GM06990 (cell line): ENCODE data around the gene SHISA6.

Experiments used
- DNase-seq: peaks from one replicate; pipeline ENCODE4 v3.0.0-alpha.2; 2011; ENCODE audit not compliant: insufficient read length; ENCODE audit errors: extremely low read depth
- H3K27me3 ChIP-seq: replicated peaks from 2 replicates; pipeline ENCODE4 v1.6.0; 2011; ENCODE audit warnings: low read length; ENCODE audit not compliant: control insufficient read depth, insufficient read depth
- H3K36me3 ChIP-seq: 2 replicates; pipeline ENCODE4 v1.5.1; 2011; ENCODE audit warnings: low read length; ENCODE audit not compliant: control insufficient read depth, insufficient read depth
- H3K4me3 ChIP-seq: replicated peaks from 2 replicates; pipeline ENCODE4 v1.5.1; 2011; ENCODE audit warnings: low read depth, mild to moderate bottlenecking, control low read depth, low read length
- CTCF ChIP-seq: IDR thresholded peaks from 2 replicates; pipeline ENCODE4 v1.5.1; 2011; ENCODE audit warnings: low read length, control low read depth, mild to moderate bottlenecking, inconsistent platforms; ENCODE audit not compliant: insufficient read depth, poor library complexity, severe bottlenecking

The SHISA6 gene

GRCh38 chr17:11351479-11351878 is 110.5 kb downstream of the SHISA6 start:
- no peak for DNase-seq
- TF ChIP-seq CTCF: no peak
- Histone ChIP-seq H3K27me3 (no peaks in the 10 kb centered on the region), H3K4me3 (no peak overlapping the region), H3K36me3 (no peaks in the 10 kb centered on the region)

GRCh38 chr17:11353601-11354000 is 112.6 kb downstream of the SHISA6 start:
- no peak for DNase-seq
- TF ChIP-seq CTCF: no peak
- no peaks in the 10 kb centered on the region for H3K36me3 ChIP-seq
- no peaks in the 10 kb centered on the region for H3K27me3 ChIP-seq
- no peak overlapping the region for H3K4me3 ChIP-seq

GRCh38 chr17:11356371-11356770 is 115.4 kb downstream of the SHISA6 start:
- DNase-seq: no peak
- H3K4me3 ChIP-seq: no peak overlapping the region
- TF ChIP-seq CTCF: no peak

GRCh38 chr17:11363565-11364117 is 122.6 kb downstream of the SHISA6 start:
- TF ChIP-seq CTCF: no peak
- Histone ChIP-seq H3K27me3 (no peaks in the 10 kb centered on the region), H3K4me3 (no peak overlapping the region), H3K36me3 (no peaks in the 10 kb centered on the region)
- no peak for DNase-seq

More at GRCh38 chr17:11356371-11356770, 115.4 kb downstream of the SHISA6 start:
- no peaks in the 10 kb centered on the region for H3K27me3 ChIP-seq
- H3K36me3 ChIP-seq: no peaks in the 10 kb centered on the region

- TF ChIP-seq CTCF: no peak
- Histone ChIP-seq H3K27me3 (no peaks in the 10 kb centered on the region), H3K4me3 (no peak overlapping the region), H3K36me3 (no peaks in the 10 kb centered on the region)
- no peak for DNase-seq
Measured at GRCh38 chr17:11366272-11366850, 125.3 kb downstream of the SHISA6 start.
